SK-N-SH treated with all-trans-retinoic acid at 6 μM for 48 hours (cell line): ENCODE measurements around the gene RNU2-63P.

Source experiments
- BACH2 ChIP-seq: fragments of 250-450 bp; sonication (Bioruptor Pico); IDR thresholded peaks from 2 replicates; pipeline ENCODE4 v1.9.0; 2021; ENCODE audit warnings: mild to moderate bottlenecking, borderline replicate concordance
- CSDC2 ChIP-seq: fragments of 250-450 bp; sonication (Bioruptor Pico); IDR thresholded peaks from 2 replicates; pipeline ENCODE4 v1.5.0; 2020; ENCODE audit warnings: mild to moderate bottlenecking, moderate library complexity
- CSRNP3 ChIP-seq: fragments of 250-450 bp; sonication (Bioruptor Pico); IDR thresholded peaks from 2 replicates; pipeline ENCODE4 v1.5.1; 2021; ENCODE audit warnings: mild to moderate bottlenecking, moderate library complexity
- GLIS3 ChIP-seq: fragments of 250-450 bp; sonication (Bioruptor Pico); IDR thresholded peaks from 2 replicates; pipeline ENCODE4 v1.5.0; 2020; ENCODE audit warnings: mild to moderate bottlenecking, moderate library complexity
- ISL1 ChIP-seq: fragments of 250-450 bp; sonication (Bioruptor Pico); IDR thresholded peaks from 2 replicates; pipeline ENCODE4 v2.1.2; 2022; ENCODE audit warnings: mild to moderate bottlenecking, moderate library complexity
- RARB ChIP-seq: fragments of 250-450 bp; sonication (Bioruptor Pico); IDR thresholded peaks from 2 replicates; pipeline ENCODE4 v1.8.0; 2021; ENCODE audit warnings: mild to moderate bottlenecking, moderate library complexity
- SNAI2 ChIP-seq: fragments of 250-450 bp; sonication (Bioruptor Pico); IDR thresholded peaks from 2 replicates; pipeline ENCODE4 v1.5.0; 2020; ENCODE audit warnings: mild to moderate bottlenecking, moderate library complexity
- TOX ChIP-seq: fragments of 250-450 bp; sonication (Bioruptor Pico); IDR thresholded peaks from 2 replicates; pipeline ENCODE4 v1.8.0; 2021; ENCODE audit warnings: mild to moderate bottlenecking, moderate library complexity, borderline replicate concordance
- TSHZ2 ChIP-seq: fragments of 250-450 bp; sonication (Bioruptor Pico); IDR thresholded peaks from 2 replicates; pipeline ENCODE4 v1.5.0; 2020; ENCODE audit warnings: mild to moderate bottlenecking, moderate library complexity
- ZC3H10 ChIP-seq: fragments of 250-450 bp; sonication (Bioruptor Pico); IDR thresholded peaks from 2 replicates; pipeline ENCODE4 v1.5.1; 2021; ENCODE audit warnings: mild to moderate bottlenecking, moderate library complexity
- ZFP3 ChIP-seq: fragments of 250-450 bp; sonication (Bioruptor Pico); IDR thresholded peaks from 2 replicates; pipeline ENCODE4 v1.5.0; 2020; ENCODE audit warnings: mild to moderate bottlenecking, moderate library complexity
- ZNF70 ChIP-seq: fragments of 450-650 bp; formaldehyde crosslinking; IDR thresholded peaks from 2 replicates; pipeline ENCODE4 v1.5.0; 2020; ENCODE audit warnings: mild to moderate bottlenecking, moderate library complexity
- TF ChIP-seq, protein P1 (sequence below): fragments of 250-450 bp; sonication (Bioruptor Pico); IDR thresholded peaks from 2 replicates; pipeline ENCODE4 v1.5.1; 2020; ENCODE audit warnings: low read depth, mild to moderate bottlenecking, moderate library complexity
- TF ChIP-seq, protein P2 (sequence below): fragments of 250-450 bp; sonication (Bioruptor Pico); IDR thresholded peaks from 2 replicates; pipeline ENCODE4 v1.8.0; 2020; ENCODE audit warnings: mild to moderate bottlenecking, moderate library complexity, borderline replicate concordance

GRCh38 chr2:88006912-88007439, 9.4 kb downstream of the RNU2-63P start:
- TF ChIP-seq TSHZ2 (CRISPR knock-in tag), result no peak
- TF ChIP-seq, protein P1, sequence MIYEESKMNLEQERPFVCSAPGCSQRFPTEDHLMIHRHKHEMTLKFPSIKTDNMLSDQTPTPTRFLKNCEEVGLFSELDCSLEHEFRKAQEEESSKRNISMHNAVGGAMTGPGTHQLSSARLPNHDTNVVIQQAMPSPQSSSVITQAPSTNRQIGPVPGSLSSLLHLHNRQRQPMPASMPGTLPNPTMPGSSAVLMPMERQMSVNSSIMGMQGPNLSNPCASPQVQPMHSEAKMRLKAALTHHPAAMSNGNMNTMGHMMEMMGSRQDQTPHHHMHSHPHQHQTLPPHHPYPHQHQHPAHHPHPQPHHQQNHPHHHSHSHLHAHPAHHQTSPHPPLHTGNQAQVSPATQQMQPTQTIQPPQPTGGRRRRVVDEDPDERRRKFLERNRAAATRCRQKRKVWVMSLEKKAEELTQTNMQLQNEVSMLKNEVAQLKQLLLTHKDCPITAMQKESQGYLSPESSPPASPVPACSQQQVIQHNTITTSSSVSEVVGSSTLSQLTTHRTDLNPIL, result no peak
- TF ChIP-seq ZNF70 (CRISPR knock-in tag), result no peak
- no peak for TF ChIP-seq CSRNP3
- TF ChIP-seq RARB (CRISPR knock-in tag), result no peak
- no peak for TF ChIP-seq ZC3H10 (CRISPR knock-in tag)
- TF ChIP-seq TOX (CRISPR knock-in tag), result no peak
- TF ChIP-seq, protein P2, sequence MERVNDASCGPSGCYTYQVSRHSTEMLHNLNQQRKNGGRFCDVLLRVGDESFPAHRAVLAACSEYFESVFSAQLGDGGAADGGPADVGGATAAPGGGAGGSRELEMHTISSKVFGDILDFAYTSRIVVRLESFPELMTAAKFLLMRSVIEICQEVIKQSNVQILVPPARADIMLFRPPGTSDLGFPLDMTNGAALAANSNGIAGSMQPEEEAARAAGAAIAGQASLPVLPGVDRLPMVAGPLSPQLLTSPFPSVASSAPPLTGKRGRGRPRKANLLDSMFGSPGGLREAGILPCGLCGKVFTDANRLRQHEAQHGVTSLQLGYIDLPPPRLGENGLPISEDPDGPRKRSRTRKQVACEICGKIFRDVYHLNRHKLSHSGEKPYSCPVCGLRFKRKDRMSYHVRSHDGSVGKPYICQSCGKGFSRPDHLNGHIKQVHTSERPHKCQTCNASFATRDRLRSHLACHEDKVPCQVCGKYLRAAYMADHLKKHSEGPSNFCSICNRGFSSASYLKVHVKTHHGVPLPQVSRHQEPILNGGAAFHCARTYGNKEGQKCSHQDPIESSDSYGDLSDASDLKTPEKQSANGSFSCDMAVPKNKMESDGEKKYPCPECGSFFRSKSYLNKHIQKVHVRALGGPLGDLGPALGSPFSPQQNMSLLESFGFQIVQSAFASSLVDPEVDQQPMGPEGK (CRISPR knock-in tag), result no peak
- no peak for TF ChIP-seq GLIS3 (CRISPR knock-in tag)
- no peak for TF ChIP-seq CSDC2 (CRISPR knock-in tag)
- TF ChIP-seq ISL1 (CRISPR knock-in tag), result no peak
- TF ChIP-seq ZFP3 (CRISPR knock-in tag), result no peak
- no peak for TF ChIP-seq BACH2 (CRISPR knock-in tag)
- TF ChIP-seq SNAI2, result no peak
